ENCODE measurements around the gene EIF3F.

EIF3F gene

DNA sequence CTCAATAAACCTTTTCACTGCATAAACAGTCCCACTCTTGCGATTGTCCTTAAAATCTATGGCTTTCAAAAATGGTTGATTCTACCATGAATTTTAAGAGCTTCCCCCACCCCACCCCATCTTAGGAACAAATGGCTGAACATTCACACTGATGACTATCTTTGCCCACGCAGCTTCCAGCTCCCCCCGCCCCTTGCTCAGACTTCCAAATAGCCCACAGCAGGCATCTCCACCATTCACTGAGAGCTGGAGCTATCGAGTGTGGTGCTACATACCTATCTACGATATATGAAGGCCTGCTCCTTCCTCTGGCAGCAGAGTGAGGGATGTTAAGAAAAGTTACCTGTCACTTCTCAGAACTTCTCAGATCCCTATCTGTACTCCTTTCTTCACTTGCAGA, 26.7 kb downstream of the EIF3F start:
- no peak overlapping the region for H3K4me3 ChIP-seq (ENCODE audit: low read depth, low read length)
- DNase-seq (ENCODE audit: low read depth): no peak

DNA sequence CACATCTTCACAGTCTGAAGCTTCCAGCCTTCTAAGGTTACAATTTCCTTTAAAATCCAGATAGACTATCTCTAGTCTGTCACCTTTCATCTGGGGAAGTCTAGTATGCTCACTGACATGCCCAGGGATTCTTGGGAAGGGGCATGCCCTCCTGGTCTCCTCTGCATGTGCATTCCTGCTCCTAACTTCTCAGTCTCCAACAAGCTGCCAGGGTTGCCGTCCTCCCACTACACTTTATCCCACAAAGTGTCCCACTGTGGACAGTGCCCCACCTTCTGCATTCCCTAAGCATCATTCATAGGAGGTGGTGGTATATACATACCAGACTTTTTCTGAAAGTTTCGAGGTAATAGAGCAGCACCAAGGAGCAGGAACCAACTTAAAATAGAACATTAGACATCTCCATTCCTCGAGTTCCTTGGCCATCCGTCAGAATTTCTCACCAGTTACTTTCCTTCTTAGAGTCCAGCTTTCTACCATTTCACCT, 28.7 kb downstream of the EIF3F start:
- no peak for DNase-seq (ENCODE audit: low read depth)
- TF ChIP-seq, protein P1, sequence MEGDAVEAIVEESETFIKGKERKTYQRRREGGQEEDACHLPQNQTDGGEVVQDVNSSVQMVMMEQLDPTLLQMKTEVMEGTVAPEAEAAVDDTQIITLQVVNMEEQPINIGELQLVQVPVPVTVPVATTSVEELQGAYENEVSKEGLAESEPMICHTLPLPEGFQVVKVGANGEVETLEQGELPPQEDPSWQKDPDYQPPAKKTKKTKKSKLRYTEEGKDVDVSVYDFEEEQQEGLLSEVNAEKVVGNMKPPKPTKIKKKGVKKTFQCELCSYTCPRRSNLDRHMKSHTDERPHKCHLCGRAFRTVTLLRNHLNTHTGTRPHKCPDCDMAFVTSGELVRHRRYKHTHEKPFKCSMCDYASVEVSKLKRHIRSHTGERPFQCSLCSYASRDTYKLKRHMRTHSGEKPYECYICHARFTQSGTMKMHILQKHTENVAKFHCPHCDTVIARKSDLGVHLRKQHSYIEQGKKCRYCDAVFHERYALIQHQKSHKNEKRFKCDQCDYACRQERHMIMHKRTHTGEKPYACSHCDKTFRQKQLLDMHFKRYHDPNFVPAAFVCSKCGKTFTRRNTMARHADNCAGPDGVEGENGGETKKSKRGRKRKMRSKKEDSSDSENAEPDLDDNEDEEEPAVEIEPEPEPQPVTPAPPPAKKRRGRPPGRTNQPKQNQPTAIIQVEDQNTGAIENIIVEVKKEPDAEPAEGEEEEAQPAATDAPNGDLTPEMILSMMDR (IDR thresholded peaks at IDR 0.05; ENCODE audit: insufficient read depth, low read depth, low read length, missing control alignments): no peak
- no peak overlapping the region for H3K4me3 ChIP-seq (ENCODE audit: low read depth, low read length)

More for the DNA sequence above, 26.7 kb downstream of the EIF3F start:
- TF ChIP-seq, protein P1 (IDR thresholded peaks at IDR 0.05; ENCODE audit: insufficient read depth, low read depth, low read length, missing control alignments): no peak

DNA sequence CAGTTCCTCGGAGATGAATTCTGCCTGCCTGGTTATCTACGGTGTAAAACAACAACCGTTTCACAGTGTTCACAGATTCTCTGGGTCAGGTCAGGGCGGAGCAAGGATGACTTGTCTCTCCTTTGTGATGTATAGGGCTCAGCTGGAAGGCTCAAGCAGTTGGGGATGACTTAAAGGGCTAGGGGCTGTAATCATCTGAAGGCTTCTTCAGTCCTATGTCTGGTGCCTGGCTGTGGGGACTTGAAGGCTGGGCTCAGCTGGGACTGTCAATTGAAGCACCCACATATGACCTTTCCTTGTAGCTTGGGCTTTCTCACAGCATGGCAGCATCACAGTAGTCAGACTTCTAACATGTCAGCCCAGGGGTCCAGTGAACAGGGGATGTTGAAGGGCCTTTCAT, 29.3 kb downstream of the EIF3F start:
- H3K4me3 ChIP-seq (ENCODE audit: low read depth, low read length): no peak overlapping the region
- TF ChIP-seq, protein P1 (IDR thresholded peaks at IDR 0.05; ENCODE audit: insufficient read depth, low read depth, low read length, missing control alignments): no peak
- DNase-seq (ENCODE audit: low read depth): no peak

DNA sequence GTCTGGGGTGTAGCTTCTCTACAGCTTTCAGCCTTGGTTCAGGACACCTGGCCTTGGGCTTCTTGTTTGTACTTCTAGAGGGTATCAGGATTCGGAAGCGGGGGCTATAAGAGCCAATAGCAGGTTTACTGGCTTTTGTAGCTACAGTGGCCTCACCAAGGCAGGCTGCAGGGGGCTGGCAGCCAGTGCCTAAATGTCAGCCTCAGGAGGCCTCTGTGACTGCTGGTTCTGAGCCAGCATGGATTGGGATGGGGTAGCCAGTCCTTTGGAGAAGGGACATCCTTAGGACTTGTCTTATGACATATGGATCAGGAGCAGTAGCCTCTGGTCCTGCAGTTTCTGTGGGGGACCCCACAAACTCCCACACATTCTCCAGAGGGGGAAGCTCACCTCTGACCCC, 29.9 kb downstream of the EIF3F start:
- no peak overlapping the region for H3K4me3 ChIP-seq (ENCODE audit: low read depth, low read length)
- DNase-seq (ENCODE audit: low read depth): no peak
- TF ChIP-seq, protein P1 (IDR thresholded peaks at IDR 0.05; ENCODE audit: insufficient read depth, low read depth, low read length, missing control alignments): no peak

DNA sequence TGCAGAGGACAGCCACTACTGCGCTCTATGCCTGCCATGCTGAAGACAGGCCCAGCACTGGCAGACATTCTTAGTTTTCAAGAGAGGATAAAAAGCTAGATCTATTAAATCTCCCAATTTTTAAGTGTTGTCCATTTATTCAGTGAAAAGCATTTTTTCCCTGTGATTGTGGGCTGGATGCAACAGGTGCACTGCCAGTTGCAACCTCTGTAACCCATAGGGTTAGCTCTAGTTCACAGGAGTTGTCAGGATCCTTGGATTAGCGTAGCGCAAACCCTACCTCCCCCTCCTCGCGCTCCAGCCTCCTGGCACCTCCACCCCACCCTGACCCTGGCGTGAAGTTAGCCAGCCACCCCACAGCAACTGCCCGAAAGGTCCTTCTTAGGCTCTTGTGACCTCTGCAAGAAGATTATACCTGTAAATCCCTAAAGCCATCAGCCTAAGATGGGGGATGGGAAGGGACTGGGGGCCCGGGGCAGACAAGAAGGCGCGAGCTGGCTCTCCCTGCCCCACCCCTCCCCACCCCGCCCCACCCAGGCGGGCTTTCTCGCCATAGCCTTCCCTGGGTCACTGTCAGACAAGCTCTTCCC, 30.9 kb downstream of the EIF3F start:
- DNase-seq (ENCODE audit: low read depth): no peak

DNA sequence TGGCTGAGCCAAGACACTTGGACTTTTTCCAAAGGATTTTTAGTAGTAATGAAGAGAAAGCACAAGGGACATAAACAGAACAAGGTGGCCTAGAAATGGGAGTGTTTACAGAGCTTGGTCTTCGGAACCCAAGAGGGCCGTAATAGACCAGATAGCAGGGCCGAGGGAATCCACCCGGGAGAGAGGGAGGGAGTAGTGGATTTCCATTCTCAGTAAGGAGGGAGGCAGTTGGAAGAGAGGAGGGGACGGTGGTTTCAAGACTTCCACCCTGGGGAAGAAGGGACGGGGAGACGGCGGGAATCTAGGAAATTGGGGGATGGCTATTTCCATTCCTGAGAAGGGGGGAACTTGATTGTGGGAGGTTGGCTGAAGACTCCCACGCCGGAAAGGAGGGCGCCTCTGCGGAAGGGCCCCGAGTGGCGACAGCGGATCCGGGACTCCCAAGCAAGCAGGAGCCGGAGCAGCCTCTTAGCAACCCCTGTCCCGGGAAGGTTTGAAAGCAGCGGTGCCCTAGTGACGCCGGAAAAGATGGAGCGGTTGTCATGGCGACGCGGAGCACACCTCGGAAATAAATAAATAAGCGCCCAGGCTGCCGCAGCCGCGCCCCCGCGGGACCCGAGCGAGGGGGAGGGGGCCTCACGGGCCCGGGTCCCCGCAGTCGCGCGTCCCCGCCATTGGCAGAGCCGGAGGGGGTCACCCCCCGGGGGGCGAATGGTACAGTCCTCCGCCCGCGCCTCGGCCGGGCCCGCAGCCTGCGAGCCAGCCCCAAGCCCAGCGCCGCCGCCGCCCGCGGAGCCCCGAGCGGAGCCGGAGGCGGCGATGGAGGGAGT, 31.6 kb downstream of the EIF3F start:
- peak; percentile 53 for DNase-seq (ENCODE audit: low read depth)
- H3K4me3 ChIP-seq (ENCODE audit: low read depth, low read length): no peak overlapping the region; the same call in 1 of the 2 replicates

More for the DNA sequence above, 30.9 kb downstream of the EIF3F start:
- TF ChIP-seq, protein P1 (IDR thresholded peaks at IDR 0.05; ENCODE audit: insufficient read depth, low read depth, low read length, missing control alignments): no peak
- no peak overlapping the region for H3K4me3 ChIP-seq (ENCODE audit: low read depth, low read length)

More for the DNA sequence above, 31.6 kb downstream of the EIF3F start:
- TF ChIP-seq, protein P1 (IDR thresholded peaks at IDR 0.05; ENCODE audit: insufficient read depth, low read depth, low read length, missing control alignments): no peak
